Measurements from ENCODE around the gene EML4.

Gene EML4

GRCh38 chr2:42298996-42299754, 130.0 kb downstream of the EML4 start:
- H3K9me3 Mint-ChIP-seq, result no peaks in the 10 kb centered on the region
- H3K36me3 Mint-ChIP-seq (ENCODE audit: low read depth), result peaks cover 79% of the 10 kb centered on the region
- H3K4me1 Mint-ChIP-seq, result no peaks in the 10 kb centered on the region
- peaks cover 3% of the 10 kb centered on the region for H3K27me3 Mint-ChIP-seq (ENCODE audit: low read depth)
- H3K4me3 Mint-ChIP-seq, result no peak overlapping the region
- no peak for TF ChIP-seq CTCF (IDR thresholded peaks at IDR 0.05; ENCODE audit: unreplicated experiment in 3 of 3)
- no peak overlapping the region for H3K27ac Mint-ChIP-seq

GRCh38 chr2:42300527-42300926, 131.4 kb downstream of the EML4 start:
- H3K4me3 Mint-ChIP-seq, result no peak overlapping the region
- H3K27me3 Mint-ChIP-seq (ENCODE audit: low read depth), result peaks cover 3% of the 10 kb centered on the region
- no peaks in the 10 kb centered on the region for H3K4me1 Mint-ChIP-seq
- H3K36me3 Mint-ChIP-seq (ENCODE audit: low read depth), result peaks cover 78% of the 10 kb centered on the region
- no peak for TF ChIP-seq CTCF (IDR thresholded peaks at IDR 0.05; ENCODE audit: unreplicated experiment in 3 of 3)
- no peak overlapping the region for H3K27ac Mint-ChIP-seq
- H3K9me3 Mint-ChIP-seq, result no peaks in the 10 kb centered on the region

GRCh38 chr2:42303252-42303651, 134.1 kb downstream of the EML4 start:
- Mint-ChIP-seq H3K27me3 (ENCODE audit: low read depth) (peaks cover 3% of the 10 kb centered on the region), H3K36me3 (ENCODE audit: low read depth) (peaks cover 72% of the 10 kb centered on the region), H3K9me3 (no peaks in the 10 kb centered on the region), H3K27ac (no peak overlapping the region), H3K4me1 (no peaks in the 10 kb centered on the region), H3K4me3 (no peak overlapping the region)
- no peak for TF ChIP-seq CTCF (IDR thresholded peaks at IDR 0.05; ENCODE audit: unreplicated experiment in 3 of 3)

GRCh38 chr2:42304059-42304713, 135.0 kb downstream of the EML4 start:
- Mint-ChIP-seq H3K4me3 (no peak overlapping the region), H3K27ac (no peak overlapping the region), H3K27me3 (ENCODE audit: low read depth) (peaks cover 3% of the 10 kb centered on the region), H3K36me3 (ENCODE audit: low read depth) (peaks cover 63% of the 10 kb centered on the region), H3K9me3 (no peaks in the 10 kb centered on the region), H3K4me1 (no peaks in the 10 kb centered on the region)
- no peak for TF ChIP-seq CTCF (IDR thresholded peaks at IDR 0.05; ENCODE audit: unreplicated experiment in 3 of 3)

GRCh38 chr2:42307180-42307579, 138.0 kb downstream of the EML4 start:
- TF ChIP-seq CTCF (IDR thresholded peaks at IDR 0.05; ENCODE audit: unreplicated experiment in 3 of 3), result no peak
- Mint-ChIP-seq H3K27me3 (ENCODE audit: low read depth) (peaks cover 3% of the 10 kb centered on the region), H3K4me1 (no peaks in the 10 kb centered on the region), H3K27ac (no peak overlapping the region), H3K36me3 (ENCODE audit: low read depth) (peaks cover 48% of the 10 kb centered on the region), H3K4me3 (no peak overlapping the region), H3K9me3 (no peaks in the 10 kb centered on the region)

GRCh38 chr2:42309366-42309765, 140.2 kb downstream of the EML4 start:
- no peaks in the 10 kb centered on the region for H3K27me3 Mint-ChIP-seq (ENCODE audit: low read depth)
- H3K4me3 Mint-ChIP-seq, result no peak overlapping the region
- H3K27ac Mint-ChIP-seq, result no peak overlapping the region
- TF ChIP-seq CTCF (IDR thresholded peaks at IDR 0.05; ENCODE audit: unreplicated experiment in 3 of 3), result no peak
- H3K36me3 Mint-ChIP-seq (ENCODE audit: low read depth), result peaks cover 40% of the 10 kb centered on the region
- no peaks in the 10 kb centered on the region for H3K9me3 Mint-ChIP-seq
- no peaks in the 10 kb centered on the region for H3K4me1 Mint-ChIP-seq

All from nephron (organoid).